Progenitor cell of endocrine pancreas (in vitro differentiated cells): ENCODE measurements around the gene ENTPD6. TPM values are rescaled to one million over a fixed set of nuclear protein-coding genes. Genes with fewer than 3 reads are reported as not detected.
"Not testable (repeated sequence)": the region's sequence is repeated elsewhere in the genome, so short reads cannot be mapped to it uniquely, and the experiment has no call there.

ENCODE experiments used
- DNase-seq: peaks from one replicate; pipeline ENCODE4 v3.0.0; 2021; ENCODE audit warnings: low spot score; ENCODE audit not compliant: unreplicated experiment
- H3K27ac Mint-ChIP-seq: 2 replicates; pipeline ENCODE4 v1.8.0; 2021; ENCODE audit warnings: mild to moderate bottlenecking, moderate library complexity, mixed read lengths
- H3K27me3 Mint-ChIP-seq: 2 replicates; pipeline ENCODE4 v1.8.0; 2021; ENCODE audit warnings: mixed read lengths
- H3K36me3 Mint-ChIP-seq: 2 replicates; pipeline ENCODE4 v1.8.0; 2022; ENCODE audit warnings: mixed read lengths; ENCODE audit not compliant: insufficient read depth
- H3K4me1 Mint-ChIP-seq: 2 replicates; pipeline ENCODE4 v1.8.0; 2021; ENCODE audit warnings: low read depth, mixed read lengths
- H3K4me3 Mint-ChIP-seq: 2 replicates; pipeline ENCODE4 v1.8.0; 2021; ENCODE audit warnings: low read depth, mild to moderate bottlenecking, moderate library complexity, mixed read lengths
- H3K9me3 Mint-ChIP-seq: 2 replicates; pipeline ENCODE4 v1.8.0; 2021; ENCODE audit warnings: low read depth, mixed read lengths
- total RNA-seq: library from RNA; stranded (reverse); gene quantifications from 2 replicates; pipeline ENCODE4 v1.2.1, GENCODE V29; 2021
- TF ChIP-seq, protein P1 (sequence below): fragments of 200-600 bp; sonication (generic); IDR thresholded peaks from one replicate; pipeline ENCODE4 v1.5.0; 2021; ENCODE audit warnings: antibody characterized with exemption, mild to moderate bottlenecking; ENCODE audit not compliant: unreplicated experiment

Gene ENTPD6
- total RNA-seq, 1 donor from 2014 or later = 85.1 TPM

DNA sequence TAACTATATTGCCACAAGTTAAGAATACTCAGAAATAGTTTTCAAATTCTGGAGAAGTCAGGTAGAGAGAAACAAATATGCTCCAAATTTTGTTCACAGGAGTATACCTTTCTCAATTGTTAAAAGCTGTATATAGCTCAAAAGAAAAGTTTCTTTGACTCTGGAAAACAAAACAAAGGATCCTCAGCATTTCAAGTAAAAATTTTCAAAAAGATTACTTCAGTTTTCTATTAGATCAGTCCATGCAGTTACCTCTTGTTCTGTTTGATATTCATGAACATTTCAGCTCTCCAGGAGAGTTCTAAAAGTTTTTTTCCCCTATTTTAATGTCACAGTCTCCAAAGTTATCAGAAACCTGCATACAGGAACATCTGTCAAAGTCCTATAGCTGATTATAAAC, 30.4 kb upstream of the ENTPD6 start:
- Mint-ChIP-seq H3K4me3 (no peak overlapping the region), H3K36me3 (no peaks in the 10 kb centered on the region), H3K27me3 (peaks cover 28% of the 10 kb centered on the region), H3K4me1 (no peaks in the 10 kb centered on the region), H3K9me3 (peaks cover 17% of the 10 kb centered on the region), H3K27ac (no peak overlapping the region)
- TF ChIP-seq, protein P1, sequence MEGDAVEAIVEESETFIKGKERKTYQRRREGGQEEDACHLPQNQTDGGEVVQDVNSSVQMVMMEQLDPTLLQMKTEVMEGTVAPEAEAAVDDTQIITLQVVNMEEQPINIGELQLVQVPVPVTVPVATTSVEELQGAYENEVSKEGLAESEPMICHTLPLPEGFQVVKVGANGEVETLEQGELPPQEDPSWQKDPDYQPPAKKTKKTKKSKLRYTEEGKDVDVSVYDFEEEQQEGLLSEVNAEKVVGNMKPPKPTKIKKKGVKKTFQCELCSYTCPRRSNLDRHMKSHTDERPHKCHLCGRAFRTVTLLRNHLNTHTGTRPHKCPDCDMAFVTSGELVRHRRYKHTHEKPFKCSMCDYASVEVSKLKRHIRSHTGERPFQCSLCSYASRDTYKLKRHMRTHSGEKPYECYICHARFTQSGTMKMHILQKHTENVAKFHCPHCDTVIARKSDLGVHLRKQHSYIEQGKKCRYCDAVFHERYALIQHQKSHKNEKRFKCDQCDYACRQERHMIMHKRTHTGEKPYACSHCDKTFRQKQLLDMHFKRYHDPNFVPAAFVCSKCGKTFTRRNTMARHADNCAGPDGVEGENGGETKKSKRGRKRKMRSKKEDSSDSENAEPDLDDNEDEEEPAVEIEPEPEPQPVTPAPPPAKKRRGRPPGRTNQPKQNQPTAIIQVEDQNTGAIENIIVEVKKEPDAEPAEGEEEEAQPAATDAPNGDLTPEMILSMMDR = no peak
- DNase-seq = no peak

DNA sequence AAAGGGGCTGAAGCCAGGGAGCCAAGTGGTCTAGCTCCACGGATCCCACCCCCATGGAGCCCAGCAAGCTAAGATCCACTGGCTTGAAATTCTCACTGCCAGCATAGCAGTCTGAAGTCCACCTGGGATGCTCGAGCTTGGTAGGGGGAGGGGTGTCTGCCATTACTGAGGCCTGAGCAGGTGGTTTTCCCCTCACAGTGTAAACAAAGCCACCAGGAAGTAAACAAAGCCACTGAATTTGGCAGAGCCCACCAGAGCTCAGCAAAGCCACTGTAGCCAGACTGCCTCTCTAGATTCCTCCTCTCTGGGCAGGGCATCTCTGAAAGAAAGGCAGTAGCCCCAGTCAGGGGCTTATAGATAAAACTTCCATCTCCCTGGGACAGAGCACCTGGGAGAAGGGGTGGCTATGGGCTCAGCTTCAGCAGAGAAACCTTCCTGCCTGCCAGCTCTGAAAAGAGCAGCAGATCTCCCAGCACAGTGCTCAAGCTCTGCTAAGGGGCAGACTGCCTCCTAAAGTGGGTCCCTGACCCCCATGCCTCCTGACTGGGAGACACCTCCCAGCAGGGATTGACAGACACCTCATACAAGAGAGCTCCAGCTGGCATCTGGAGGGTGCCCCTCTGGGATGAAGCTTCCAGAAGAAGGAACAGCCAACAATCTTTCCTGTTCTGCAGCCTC, 29.3 kb upstream of the ENTPD6 start:
- not testable (repeated sequence) for H3K27ac Mint-ChIP-seq, H3K4me1 Mint-ChIP-seq, DNase-seq, H3K36me3 Mint-ChIP-seq, H3K4me3 Mint-ChIP-seq
- H3K9me3 Mint-ChIP-seq = peaks cover 17% of the 10 kb centered on the region
- peaks cover 23% of the 10 kb centered on the region for H3K27me3 Mint-ChIP-seq

DNA sequence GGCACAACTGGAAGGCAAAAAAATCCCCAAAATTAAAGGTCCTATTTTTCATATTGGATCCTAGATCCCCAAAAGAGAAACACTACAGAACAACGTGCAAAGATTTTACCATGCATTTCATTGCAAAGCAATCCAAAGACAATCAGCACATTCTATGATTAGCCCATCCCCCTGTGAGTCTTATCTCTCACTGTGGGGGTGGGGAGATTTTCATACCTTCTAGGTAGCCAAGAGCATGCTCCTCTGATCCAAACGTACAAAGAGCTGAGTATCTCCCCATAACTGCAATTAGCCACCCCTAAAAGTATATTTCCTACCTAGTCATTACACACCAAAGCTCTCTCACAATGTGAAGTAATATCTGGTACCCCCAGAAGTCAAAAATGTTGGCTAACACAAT, 22.2 kb upstream of the ENTPD6 start:
- no peak overlapping the region for H3K27ac Mint-ChIP-seq
- no peaks in the 10 kb centered on the region for H3K4me1 Mint-ChIP-seq
- no peak for DNase-seq
- H3K4me3 Mint-ChIP-seq = no peak overlapping the region
- TF ChIP-seq, protein P1 = no peak
- H3K36me3 Mint-ChIP-seq = no peaks in the 10 kb centered on the region
- peaks cover 30% of the 10 kb centered on the region for H3K27me3 Mint-ChIP-seq
- peaks cover 19% of the 10 kb centered on the region for H3K9me3 Mint-ChIP-seq

DNA sequence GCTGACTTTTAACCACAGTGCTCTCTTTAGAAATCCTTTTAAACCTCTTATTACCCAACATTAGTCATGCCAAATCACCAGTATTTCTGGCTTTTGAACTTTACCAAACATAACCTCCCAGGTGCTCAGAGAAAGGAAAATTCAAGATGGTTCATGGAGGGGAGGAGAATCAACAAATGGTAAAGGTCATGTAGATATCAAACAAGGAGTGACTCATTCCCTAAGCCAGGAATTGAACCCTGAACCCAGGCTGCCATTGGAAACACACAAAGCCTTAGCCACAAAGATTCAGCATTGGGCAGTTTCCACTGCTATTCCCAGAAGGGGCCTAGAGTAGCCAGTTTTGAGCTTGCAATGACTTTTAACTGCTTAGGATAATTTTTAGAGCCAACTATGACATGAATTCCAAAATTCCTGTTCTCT, 21.6 kb upstream of the ENTPD6 start:
- no peaks in the 10 kb centered on the region for H3K4me1 Mint-ChIP-seq
- H3K27ac Mint-ChIP-seq = no peak overlapping the region
- H3K9me3 Mint-ChIP-seq = peaks cover 14% of the 10 kb centered on the region
- DNase-seq = no peak
- TF ChIP-seq, protein P1 = no peak
- H3K27me3 Mint-ChIP-seq = peaks cover 24% of the 10 kb centered on the region
- H3K4me3 Mint-ChIP-seq = no peak overlapping the region
- H3K36me3 Mint-ChIP-seq = no peaks in the 10 kb centered on the region

GRCh38 chr20:25176184-25176583, 19.3 kb upstream of the ENTPD6 start:
- Mint-ChIP-seq H3K4me1 (no peaks in the 10 kb centered on the region), H3K4me3 (no peak overlapping the region), H3K9me3 (peaks cover 14% of the 10 kb centered on the region), H3K36me3 (no peaks in the 10 kb centered on the region), H3K27ac (no peak overlapping the region), H3K27me3 (peaks cover 20% of the 10 kb centered on the region)
- TF ChIP-seq, protein P1 = no peak
- no peak for DNase-seq

DNA sequence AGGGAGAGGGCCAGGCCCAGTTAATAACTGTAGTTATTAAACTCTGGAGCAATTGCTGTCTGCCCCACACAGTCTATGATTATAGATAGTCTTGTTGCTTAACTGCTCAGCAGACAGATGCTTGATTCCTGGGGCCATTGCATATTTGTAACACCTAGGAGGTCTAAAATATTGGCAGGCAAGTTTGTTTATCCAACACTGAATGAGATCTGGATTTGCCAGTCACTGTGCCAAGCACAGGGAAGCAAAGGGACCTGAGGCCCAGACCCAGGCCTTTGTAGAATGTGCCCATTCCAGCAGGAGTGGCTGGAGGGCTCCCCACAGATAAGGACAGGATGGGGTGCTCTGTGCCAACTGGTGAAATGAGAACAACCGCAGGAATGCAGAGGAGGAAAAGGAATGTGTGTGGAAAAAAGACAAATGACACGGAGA, 17.6 kb upstream of the ENTPD6 start:
- Mint-ChIP-seq H3K36me3 (no peaks in the 10 kb centered on the region), H3K9me3 (peaks cover 16% of the 10 kb centered on the region), H3K27ac (no peak overlapping the region), H3K27me3 (peaks cover 13% of the 10 kb centered on the region), H3K4me3 (no peak overlapping the region), H3K4me1 (no peaks in the 10 kb centered on the region)
- TF ChIP-seq, protein P1 = no peak
- DNase-seq = no peak
